Skeletal muscle cell (primary cell): ENCODE data around the gene IQGAP2.
"Not testable (repeated sequence)": the region's sequence is repeated elsewhere in the genome, so short reads cannot be mapped to it uniquely, and the experiment has no call there.

Experiments
- DNase-seq: peaks from one replicate; pipeline ENCODE4 v3.0.0-alpha.2; 2010; ENCODE audit warnings: low read depth
- H3K4me3 ChIP-seq: 2 replicates; pipeline ENCODE4 v1.5.1; 2011; ENCODE audit warnings: low read depth, mild to moderate bottlenecking, control low read depth, low read length, moderate library complexity

The IQGAP2 gene

GRCh38 chr5:76406673-76407072, 3.6 kb downstream of the IQGAP2 start:
- H3K4me3 ChIP-seq = no peak overlapping the region
- no peak for DNase-seq

- H3K4me3 ChIP-seq = no peak overlapping the region
- DNase-seq = no peak
Measured at GRCh38 chr5:76408104-76408654, 5.1 kb downstream of the IQGAP2 start.

- no peak for DNase-seq
Measured at GRCh38 chr5:76412511-76412910, 9.4 kb downstream of the IQGAP2 start.

GRCh38 chr5:76413746-76414145, 10.7 kb downstream of the IQGAP2 start:
- no peak for DNase-seq
- no peak overlapping the region for H3K4me3 ChIP-seq

More at GRCh38 chr5:76412511-76412910, 9.4 kb downstream of the IQGAP2 start:
- H3K4me3 ChIP-seq = no peak overlapping the region

GRCh38 chr5:76414788-76415187, 11.7 kb downstream of the IQGAP2 start:
- H3K4me3 ChIP-seq = no peak overlapping the region
- DNase-seq = no peak

- DNase-seq = no peak
- no peak overlapping the region for H3K4me3 ChIP-seq
Measured at GRCh38 chr5:76415855-76416254, 12.8 kb downstream of the IQGAP2 start.

GRCh38 chr5:76419597-76420298, 16.7 kb downstream of the IQGAP2 start:
- no peak for DNase-seq
- H3K4me3 ChIP-seq = no peak overlapping the region

GRCh38 chr5:76422227-76422626, 19.1 kb downstream of the IQGAP2 start:
- DNase-seq = no peak

GRCh38 chr5:76422742-76423141, 19.7 kb downstream of the IQGAP2 start:
- H3K4me3 ChIP-seq = no peak overlapping the region
- no peak for DNase-seq

More at GRCh38 chr5:76422227-76422626, 19.1 kb downstream of the IQGAP2 start:
- no peak overlapping the region for H3K4me3 ChIP-seq

- DNase-seq = no peak
- no peak overlapping the region for H3K4me3 ChIP-seq
Measured at GRCh38 chr5:76425146-76425545, 22.1 kb downstream of the IQGAP2 start.

- DNase-seq = no peak
- H3K4me3 ChIP-seq = no peak overlapping the region
Measured at GRCh38 chr5:76425928-76426804, 23.1 kb downstream of the IQGAP2 start.

- DNase-seq = no peak
- H3K4me3 ChIP-seq = no peak overlapping the region
Measured at GRCh38 chr5:76427206-76428140, 24.4 kb downstream of the IQGAP2 start.

GRCh38 chr5:76428550-76428949, 25.5 kb downstream of the IQGAP2 start:
- H3K4me3 ChIP-seq, DNase-seq: not testable (repeated sequence)

- no peak for DNase-seq
- H3K4me3 ChIP-seq = no peak overlapping the region
Measured at GRCh38 chr5:76433261-76433660, 30.2 kb downstream of the IQGAP2 start.

- not testable (repeated sequence) for DNase-seq, H3K4me3 ChIP-seq
Measured at GRCh38 chr5:76437507-76437906, 34.4 kb downstream of the IQGAP2 start.

GRCh38 chr5:76438025-76438424, 34.9 kb downstream of the IQGAP2 start:
- DNase-seq = no peak
- no peak overlapping the region for H3K4me3 ChIP-seq

GRCh38 chr5:76439201-76439600, 36.1 kb downstream of the IQGAP2 start:
- no peak overlapping the region for H3K4me3 ChIP-seq
- no peak for DNase-seq

- H3K4me3 ChIP-seq = no peak overlapping the region
- DNase-seq = no peak
Measured at GRCh38 chr5:76439929-76440328, 36.8 kb downstream of the IQGAP2 start.

GRCh38 chr5:76441101-76441500, 38.0 kb downstream of the IQGAP2 start:
- no peak overlapping the region for H3K4me3 ChIP-seq
- no peak for DNase-seq
